NCI-H524 treated with DMSO at 0.1 percent for 48 hours (cell line): ENCODE measurements around the gene MAML2.
A peak's percentile ranks its signal among the peaks of the same experiment; 100 is the strongest.

Source experiments
- DNase-seq: peaks from one replicate; lab custom pipeline; 2025; lab: John Stamatoyannopoulos, UW

Gene MAML2

DNA sequence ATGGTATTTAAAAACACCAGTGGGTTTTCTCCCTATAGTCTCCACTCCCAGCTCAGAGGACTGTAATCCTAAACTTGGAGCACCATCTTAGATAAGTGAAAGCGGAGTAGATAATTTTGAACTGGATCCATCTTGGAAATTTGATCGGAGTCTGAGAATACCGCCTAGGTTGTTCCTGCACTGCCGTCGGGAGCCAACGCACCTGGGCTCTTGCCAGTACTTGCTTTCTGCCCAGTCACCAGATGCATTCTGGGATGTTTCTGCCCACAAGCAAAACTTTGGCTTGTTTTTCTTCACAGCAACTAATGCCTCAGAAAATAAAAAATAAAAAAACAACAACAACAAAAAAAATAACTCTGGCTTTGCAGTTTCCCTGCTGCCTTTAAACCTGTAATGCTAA lies 306.1 kb downstream of the MAML2 start:
- no peak for DNase-seq

DNA sequence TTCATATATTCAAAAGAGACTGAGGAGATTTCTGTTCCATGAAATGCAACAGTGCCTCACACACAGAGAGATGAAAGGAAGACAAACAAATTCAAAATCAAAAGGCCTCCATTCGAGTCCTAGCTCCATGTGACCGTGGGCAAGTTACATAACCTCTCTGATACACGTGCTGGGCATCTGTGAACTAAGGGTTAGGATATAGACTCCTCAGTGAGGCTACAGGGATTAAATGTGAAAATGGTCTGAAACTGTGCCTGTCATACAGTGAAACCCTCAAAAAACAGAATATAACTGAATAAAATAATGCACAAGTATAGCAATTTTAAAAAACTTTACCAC lies 307.3 kb downstream of the MAML2 start:
- no peak for DNase-seq

DNA sequence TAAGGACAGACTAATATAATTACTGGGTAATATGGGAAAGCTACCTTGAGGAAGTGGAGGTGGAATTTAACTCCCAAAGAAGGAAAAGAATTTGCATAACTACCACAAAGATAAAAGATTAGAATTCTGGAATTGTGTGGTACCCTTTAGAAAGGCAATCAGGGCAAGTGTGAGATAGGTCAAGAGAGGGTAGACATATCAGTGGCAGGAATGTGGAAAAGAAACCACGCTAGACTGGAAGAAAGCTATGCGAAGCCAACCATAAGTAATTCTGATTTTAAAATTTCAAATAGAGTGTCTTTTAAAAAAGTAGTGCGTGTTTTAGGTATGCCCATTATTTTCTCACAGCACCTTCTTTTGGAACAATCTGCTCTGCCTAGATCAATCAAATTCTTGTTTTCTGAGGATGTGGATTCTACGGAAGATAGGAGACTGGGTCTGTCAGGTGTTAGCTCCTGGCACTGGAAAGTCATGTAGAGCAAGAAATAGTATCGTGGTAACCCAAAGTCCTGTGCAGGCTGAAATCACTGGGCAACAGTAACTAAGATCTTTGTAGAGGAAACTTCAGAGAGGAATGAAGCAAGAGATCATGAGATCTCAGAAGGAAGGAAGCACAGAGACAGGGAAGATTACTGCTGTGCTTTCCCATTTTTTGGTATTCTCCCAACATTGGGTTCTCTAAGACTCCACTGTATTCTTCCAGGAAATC lies 307.8 kb downstream of the MAML2 start:
- no peak for DNase-seq

DNA sequence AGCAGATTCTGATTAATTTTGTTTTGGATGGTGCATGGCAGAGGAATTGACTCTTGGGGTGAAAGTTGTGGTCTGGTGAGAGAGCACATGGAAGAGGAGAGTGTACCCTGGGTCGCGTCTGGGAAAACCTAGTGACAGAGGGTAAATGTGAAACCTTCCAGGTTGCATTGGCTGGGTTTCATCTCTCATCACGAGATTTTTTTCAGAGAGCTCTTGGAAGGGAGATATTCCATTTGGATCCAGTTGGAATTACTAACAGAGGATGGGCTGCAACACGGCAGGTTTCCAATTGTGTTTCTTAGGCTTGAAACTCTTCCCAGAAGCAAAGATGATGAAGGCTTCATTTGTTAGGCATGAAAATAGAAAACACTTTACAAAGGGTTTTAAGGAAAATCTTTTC lies 309.4 kb downstream of the MAML2 start:
- no peak for DNase-seq

DNA sequence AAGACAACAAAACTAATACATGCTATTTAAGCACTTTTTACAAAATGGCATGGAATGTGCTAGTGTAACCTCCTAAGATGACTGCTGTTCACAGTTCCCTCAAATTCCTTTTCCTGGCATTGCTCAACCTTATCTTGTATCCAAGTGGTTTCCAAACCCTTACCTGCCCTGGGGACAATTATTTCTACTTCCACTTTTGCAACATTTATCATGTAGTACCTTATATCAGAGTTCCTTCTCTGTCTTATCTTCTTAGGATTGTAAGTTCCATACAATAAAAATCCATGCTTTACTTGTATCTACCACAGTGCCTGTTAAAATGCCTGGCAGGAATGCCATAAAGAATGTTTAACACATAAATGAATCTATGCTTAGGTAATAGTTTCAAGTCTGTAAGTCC lies 309.9 kb downstream of the MAML2 start:
- no peak for DNase-seq

DNA sequence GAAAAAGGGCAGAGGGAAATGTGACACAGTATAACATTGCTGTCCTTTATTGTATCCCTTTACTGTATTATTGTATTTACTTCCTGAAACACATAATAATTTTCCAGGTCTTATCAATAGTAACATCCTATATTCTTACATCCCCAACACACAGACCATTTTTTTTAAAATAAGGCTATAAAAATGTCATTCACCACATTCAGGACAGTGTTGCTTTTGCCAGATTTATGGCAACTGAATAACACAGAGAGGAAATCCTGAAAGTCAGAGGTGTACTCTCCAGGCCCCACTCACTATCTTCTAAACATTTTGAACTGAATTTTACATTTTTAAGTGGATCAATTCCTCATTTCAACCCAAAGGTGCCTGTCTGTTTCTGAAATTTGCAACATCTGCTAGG lies 314.2 kb downstream of the MAML2 start:
- no peak for DNase-seq

DNA sequence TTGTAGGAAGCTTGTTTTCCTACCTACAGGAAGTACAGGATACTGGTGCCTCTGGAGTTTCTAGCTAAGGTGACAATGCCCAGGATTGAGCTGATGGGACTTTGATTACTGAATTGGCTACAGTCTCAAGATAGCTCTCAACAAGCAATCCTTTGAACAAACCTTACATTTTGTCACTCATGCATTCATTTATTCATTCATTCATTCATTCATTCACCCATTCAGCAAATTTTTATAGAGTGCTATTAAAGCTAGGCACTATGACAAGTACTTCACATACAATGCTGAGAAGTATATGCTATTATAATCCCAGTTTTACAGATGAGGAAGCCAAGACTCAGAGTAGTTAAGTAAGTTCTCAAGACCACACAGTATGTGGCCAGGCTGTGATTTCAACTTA lies 316.0 kb downstream of the MAML2 start:
- DNase-seq: no peak

DNA sequence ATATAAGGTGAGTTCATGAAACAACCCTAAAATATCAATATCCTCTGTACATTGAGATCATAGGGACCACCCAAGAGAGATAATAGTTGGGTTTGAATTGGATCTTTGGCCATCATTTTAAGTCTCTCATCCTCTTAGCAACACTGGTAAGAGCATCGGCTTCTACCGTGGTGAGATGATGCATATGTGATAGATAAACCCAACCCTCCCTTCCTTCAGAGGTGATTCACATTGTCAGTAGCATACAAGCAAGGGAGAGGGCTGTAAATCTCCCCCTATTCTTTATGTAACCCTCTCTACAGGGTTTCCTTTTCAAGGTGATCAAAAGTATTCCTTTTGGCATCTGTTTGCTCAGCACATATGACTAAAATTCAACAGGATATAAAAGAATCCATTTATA lies 316.7 kb downstream of the MAML2 start:
- no peak for DNase-seq

DNA sequence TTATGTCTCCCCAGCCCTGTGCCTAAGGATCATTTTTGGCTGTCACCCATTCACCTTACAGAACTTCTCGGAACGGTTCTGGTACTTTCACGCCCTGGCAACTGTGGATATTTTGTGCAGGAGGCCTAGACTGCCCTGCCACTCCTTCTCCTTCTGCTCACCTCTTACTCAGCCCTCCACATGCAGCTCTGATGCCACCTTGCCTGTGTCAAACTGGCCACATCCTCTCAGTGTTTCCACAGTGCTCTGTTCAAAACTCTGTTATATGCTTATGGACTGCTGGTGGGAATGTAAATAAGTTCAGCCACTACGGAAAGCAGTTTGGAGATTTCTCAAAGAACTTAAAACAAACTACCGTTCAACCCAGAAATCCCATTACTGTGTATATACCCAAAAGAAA lies 318.3 kb downstream of the MAML2 start:
- no peak for DNase-seq

DNA sequence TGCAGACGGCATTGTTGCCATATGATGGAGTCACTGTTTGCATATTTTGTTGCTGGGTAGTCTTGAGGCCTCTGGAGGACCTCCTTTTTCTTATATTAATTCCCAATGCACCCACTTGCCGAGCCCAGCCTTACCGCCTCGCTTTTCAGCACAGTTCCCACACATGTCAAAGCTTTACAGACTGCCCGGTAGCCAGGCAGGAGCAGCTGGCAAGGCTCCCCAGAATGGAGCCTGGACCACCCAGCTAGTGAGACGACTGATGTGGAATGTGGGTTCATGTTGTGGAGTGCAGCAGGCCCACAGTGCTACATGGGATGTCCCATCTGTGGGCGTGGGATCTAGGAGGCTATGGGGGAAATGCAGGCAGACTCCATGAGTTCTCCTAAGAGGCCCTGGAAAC lies 319.7 kb downstream of the MAML2 start:
- no peak for DNase-seq

DNA sequence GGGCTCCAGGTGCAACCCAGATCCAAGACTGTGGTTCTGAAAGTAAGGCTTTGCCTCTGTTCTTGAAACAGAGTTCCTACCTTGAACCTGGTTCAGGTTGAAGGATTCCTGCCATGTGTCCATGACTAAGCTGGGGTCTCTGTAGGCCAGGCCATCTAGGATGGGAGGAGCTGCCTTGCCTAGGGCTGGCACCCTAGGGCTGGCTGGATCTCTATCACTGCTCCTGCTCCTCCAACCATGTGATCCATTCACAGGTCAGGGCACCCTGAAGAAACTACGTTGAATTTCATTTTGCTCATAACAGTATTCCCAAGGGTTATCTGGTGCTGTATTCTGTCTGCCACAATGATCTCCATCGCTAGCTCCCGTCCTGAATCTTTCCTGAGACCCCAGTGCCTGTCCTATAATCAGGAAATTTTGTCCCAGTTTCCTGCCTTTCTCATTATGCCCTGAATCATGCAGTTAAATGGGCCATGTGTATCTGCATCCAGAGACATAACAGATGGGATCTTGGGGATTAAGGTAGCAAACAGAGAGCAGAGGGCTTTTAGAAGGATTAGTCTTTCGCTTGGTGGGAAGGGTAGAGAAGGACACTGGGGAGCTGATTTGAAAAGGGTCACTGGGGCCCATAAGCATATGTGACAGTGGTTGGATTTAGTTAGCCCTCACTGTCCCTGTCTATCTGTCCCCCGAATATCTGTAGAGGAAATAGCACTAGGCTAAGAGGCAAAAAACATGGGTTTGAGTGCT lies 320.9 kb downstream of the MAML2 start:
- peak; percentile 82 for DNase-seq

DNA sequence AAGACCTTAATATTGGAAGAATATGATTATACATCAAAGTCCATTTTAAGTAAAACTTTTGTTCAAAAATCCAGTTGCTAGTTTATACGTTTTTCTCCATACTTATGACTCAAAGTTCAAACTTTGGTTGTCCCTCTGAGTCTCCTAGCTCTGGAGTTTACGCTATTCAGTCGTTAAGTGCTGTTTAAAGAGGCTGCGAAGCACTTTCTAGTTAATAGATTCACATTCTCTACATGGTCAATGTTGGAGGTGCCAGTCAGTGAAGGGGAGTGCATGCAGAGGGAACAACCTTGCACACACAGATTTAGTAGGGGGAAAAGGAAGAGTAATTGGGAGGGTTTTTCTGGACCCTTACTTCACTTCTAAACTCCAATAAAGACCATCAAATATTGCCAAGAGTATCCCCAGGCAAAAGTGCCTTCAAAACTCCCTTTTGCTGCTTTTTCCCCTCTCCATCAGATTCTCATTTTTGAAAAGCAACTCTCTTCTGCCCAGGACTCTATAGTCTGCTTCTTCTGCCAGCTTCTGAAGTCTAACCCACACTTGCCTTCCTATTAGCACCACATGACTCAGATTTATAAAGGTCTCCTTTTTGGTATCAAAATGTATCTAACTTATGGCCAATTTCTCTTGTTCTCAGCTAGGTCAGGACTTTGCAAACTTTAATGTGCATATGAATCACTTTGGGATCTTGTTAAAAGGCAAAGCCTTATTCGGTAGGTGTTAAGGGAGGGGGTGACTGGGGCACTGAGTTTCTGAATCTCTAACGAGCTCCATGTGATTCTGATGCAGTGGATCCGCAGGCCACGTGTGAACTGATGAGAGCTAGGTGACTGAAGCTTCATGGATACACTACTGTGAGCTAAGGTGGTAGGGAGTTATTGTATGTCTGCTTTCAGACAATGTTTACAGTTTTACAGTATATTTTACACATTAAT lies 322.9 kb downstream of the MAML2 start:
- no peak for DNase-seq

DNA sequence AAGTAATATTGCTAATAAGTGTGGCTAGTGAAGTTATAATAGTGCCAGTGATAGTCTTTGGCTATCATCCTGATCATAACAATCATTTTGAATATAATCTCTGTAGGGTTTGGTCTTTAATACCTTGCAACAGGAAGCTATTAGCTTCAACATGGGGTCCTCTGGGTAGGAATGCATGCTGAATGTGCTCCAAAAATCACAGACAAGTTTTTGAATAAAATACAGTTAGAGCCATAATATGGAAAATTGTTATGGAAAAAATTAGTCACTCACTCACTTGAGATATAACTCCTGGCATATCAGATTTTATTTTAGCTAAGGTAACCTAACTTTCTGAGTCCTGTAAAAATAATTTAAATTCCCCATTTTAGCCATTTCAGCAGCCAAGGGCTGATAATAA lies 323.7 kb downstream of the MAML2 start:
- no peak for DNase-seq

DNA sequence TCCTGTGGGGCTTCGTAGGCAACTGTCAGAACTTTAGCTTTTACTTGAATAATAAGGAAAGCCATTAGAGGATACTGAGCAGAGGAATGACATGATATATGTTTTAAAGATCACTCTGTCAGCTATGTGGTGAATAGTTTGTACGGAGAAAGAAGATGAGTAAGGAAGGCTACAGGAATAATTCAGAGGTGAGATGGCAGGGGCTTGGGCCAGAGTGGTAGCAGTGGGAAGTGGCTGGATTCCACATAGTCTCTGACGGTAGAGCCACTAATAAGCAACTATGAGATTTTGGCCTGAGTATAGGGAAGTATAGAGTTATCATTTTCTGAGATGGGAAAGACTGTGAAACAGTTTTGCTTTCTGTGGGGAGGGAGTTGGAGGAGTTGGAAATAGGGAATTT lies 325.1 kb downstream of the MAML2 start:
- DNase-seq: no peak

DNA sequence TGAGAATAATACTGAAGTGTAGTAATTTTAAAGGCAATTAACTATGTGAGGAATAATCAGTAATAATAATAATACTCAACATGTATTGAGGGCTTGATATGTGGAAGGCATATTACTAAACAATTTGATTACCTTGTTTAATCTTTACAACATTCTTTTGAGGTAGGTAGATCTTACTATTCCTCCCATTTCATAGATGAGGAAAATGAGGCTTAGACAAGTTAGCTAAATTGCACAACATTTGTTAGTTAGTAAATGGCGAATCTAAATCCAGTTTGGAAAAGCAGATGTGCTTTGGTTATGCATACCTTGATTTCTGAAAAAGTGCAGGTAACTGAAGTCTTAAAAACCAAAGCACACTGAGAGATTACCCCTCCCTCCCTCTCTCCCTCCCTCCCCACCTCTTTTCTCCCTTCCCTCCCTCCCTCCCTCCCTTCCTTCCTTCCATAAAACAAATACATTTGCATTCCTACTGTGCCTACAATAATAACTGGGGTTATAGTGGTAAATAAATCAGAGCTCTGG lies 326.0 kb downstream of the MAML2 start:
- no peak for DNase-seq

DNA sequence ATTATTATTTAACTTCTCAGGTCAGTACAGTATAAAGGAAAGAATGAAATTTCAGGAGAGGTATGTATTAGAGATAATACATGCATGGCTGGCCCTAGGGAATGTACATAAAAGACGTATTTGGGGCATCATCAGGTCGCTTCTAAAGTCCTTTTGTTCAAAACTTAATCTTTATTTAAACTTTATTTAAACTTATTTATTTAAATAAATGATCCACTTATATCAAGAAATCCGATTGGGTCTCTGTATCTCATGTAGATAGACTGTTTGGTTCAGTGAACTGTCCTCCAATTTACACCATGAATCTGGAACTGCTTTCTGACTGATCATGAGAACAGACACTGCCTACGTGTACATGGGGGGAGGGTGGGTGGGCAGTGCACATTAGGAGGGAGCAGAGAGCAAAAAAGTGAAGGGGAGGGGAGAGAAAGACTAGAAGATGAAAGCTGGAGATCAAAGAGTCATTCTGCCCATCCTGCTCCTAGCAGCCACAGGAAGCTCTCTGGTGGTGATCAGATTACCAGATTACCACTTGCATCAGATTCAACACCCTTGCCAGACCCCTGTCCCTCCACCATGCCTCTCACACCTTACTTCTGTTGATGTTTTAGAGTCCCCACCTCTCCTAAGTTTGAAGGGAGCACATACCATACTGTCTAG lies 327.0 kb downstream of the MAML2 start:
- no peak for DNase-seq

DNA sequence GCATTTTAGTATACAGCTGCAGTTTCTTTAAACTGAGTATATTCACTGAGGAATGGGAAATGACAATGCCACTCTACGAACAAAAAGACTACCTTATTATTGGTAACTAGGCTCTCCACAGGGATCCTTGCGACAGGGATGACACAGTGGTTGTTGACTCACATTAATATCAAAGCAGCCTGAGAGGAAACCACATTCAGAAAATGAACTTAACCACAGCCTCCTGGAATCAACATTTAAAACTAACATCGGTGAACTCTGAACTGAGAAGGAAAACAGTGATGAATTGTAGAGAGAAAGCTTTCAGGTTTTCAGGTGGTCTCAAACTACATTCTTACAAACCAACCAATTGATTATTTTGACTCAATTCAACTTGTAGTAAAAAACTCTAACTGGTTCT lies 328.8 kb downstream of the MAML2 start:
- DNase-seq: no peak

DNA sequence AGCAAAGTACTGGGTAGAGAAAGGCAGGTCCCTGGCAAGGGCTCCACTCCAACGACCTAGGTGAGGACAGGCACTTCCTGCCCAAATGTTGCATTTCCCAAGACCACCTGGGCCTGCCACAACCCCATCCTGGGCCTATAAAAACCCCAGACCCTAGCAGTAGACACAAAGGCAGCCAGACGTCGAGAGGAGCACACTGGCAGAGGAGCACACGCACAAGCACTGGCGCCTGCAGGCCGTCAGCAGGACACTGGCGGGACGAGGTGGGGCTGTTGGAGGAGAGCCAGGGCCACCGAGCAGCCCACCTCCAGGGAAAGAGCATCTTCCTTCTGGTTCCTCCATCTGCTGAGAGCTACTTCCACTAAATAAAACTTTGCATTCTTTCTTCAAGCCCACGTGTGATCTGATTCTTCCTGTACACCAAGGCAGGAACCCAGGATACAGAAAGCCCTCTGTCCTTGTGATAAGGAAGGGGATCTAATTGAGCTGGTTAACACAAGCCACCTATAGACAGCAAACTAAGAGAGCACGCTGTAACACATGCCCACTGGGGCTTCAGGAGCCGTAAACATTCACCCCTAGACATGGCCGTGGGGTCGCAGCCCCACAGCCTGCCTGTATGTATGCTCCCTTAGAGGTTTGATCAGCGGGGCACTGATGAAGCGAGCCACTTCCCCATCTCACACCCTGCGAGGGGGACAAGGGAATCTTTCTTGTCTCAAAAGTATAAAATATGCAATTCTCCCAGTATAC lies 329.4 kb downstream of the MAML2 start:
- no peak for DNase-seq

DNA sequence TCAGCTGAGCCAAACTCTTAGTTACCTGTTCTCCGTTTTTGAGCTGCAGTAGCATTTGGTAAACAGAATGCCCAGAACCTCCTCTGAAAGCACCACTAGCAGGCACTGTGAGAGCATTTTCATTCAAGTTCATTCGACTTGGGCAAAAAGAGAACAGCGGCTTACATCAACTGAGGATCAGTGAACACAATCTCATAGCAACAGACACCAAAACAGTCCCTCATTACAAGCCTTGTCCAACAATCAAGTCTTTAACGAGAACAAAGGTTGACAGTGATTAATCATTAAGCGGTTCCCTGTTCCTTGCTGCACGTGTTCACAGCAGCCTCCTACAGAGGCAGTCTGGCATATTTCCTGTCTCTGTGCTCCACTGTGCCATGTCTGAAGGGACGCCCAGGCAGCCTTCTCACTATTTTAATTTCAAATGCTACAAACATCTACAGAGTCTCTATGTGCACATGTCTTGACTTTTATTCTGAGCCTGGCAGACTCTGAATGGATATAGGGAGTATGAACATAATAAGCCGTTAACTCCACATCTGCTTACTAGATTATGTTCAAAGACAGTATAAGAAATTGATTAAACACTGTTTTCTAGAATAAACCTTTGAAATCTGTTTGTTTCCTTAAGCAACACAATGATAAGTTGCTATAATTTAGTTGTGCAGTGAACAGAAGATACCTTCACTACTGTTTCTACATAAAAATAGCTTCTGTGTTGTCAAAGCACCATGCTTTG lies 330.7 kb downstream of the MAML2 start:
- DNase-seq: no peak

DNA sequence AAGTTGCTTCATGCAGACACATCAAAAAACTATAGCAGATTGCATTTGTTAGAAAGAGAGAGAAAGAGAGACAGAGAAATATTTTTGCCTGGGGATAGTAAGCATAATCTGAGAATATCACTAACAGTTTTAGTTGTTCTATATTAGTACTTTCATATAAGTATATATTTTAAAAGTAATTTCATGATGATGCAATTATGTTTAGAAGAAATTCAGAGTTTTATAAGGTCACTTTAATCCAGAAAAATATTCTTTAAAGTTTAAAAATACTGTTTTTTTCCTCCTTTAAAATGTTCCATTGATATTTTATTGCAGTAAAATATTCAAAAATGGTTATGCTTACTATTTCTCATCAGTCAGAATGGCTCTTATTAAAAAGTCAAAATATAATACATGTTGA lies 332.3 kb downstream of the MAML2 start:
- DNase-seq: no peak
